Hindlimb muscle (tissue), 1 donor: ENCODE results near the gene TRIO. TPM values are rescaled to one million over a fixed set of nuclear protein-coding genes. Genes with fewer than 3 reads are reported as not detected.

Experiments used
- DNase-seq: peaks from one replicate; pipeline ENCODE4 v3.0.0-alpha.2; 2013
- polyA plus RNA-seq: library from polyadenylated mRNA; unstranded; fragments of 120-200 nt; gene quantifications from one replicate; pipeline ENCODE4 v1.2.1, GENCODE V29; 2013; ENCODE audit not compliant: insufficient read length

The TRIO gene
- polyA plus RNA-seq, 1 donor: 181 TPM

DNA sequence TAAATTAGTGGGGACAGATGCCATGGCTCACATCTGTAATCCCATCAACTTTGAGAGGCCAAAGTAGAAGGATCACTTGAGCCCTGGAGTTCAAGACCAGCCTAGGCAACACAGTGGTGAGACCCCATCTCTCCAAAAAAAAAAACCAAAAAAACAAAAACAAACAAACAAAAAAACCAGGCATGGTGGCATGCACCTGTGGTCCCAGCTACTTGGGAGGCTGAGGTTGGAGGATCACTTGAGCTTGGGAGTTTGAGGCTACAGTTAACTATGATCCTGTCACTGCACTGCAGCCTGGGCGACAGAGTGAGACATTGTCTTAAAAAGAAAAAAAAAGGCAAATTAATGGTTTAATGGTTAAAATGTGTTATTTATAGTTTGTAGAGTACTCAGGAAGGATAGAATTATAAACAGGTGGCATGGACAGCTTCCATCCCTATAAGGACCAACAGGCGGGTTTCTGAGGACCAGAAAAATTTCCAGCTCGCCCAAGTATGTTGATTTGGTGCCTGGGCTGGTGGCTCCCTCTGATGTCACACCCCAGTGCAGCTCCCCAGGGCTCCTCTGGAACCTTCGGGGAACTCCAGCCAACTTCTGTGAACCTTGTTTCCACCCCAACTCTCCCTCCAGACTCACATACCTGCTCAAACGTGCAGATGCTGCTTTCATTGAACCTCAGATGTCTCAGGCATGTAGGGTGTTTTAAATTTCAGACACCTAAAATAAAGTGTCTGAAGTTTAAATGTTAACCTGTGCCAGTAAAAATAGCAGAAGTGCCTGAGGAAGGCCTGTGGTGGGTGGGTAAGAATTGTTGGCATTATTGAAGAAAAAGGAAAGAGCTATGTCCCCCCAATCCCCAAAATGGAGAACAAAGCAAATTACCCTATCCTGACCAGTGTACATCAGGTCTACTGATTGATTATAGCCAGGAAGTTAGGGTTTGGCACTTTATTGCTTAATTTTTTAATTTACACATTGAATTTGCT lies 69.0 kb downstream of the TRIO start:
- DNase-seq: no peak

DNA sequence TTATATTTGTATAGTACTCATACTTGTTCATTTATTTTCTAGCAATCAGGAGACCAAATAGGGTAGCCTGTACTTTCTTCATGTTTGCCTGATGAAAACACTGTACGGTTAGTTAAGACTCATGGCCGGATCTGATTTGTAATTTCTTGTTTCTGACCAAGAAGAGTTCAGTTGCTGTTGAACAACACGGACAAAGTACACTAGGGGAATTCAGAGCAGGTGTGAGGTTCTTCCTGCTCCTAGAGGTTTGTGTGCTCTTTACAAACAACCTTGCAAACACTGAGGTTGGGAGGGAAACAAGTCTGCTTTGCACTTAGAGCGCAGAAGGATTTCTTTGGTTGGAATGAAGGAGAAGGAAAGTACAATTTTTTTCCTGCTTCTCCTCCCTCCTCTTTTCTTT lies 69.7 kb downstream of the TRIO start:
- no peak for DNase-seq

GRCh38 chr5:14213253-14213652 lies 70.1 kb downstream of the TRIO start:
- no peak for DNase-seq

DNA sequence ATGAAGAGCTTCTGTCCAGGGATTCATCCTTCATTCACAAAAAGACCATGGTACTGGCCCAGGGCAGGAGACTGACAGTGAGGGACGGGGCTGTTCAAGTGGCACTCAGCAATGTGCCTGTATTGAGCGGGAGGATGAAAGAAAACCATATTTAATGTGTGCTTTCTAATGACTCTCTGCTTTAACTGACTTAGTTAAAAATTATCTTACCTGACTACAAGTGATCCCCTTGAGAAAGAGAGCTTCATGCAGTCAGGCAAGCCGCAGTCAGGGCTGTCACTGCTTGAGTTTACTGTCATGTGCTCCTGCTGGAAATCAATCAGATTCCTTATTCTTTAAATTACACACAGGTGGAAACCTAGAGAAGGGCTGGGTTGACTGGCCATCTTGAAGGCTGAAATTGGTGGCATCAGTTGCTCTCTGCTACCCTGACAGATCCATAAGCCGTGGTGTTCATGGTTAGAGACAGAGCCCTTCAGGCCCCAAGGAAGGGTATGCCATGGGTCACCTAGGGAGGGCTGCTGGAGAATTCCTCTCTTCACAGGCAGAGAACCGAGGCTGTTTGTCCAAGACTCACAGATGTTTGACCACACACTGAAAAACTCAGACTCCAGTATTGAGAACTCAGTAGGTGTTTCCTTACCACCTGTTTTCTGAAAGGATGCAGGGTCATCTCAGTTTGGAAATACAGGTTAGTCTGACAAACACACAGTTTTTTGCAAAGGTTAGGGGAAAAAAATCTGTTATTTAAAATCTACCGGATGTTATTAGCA lies 70.9 kb downstream of the TRIO start:
- DNase-seq: no peak

DNA sequence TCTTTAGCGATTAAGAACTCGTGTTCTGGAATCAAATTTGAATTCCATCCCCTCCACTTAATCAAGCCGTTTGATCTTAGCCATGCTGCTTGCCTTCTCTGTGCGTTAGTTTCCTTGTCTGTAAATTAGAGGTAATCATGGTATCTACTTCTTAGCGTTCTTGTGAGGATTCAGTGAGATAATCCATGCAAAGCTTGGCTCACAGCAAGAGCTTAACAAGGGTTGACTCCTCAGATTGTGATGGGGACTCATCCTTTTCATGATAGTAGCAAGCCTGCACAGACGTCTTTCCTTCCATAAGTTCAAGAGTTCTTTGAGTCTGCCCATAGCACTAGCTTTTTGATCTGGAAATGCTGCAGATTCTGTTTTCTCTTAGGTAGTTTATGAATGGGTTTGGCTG lies 72.8 kb downstream of the TRIO start:
- no peak for DNase-seq

GRCh38 chr5:14216372-14216771 lies 73.2 kb downstream of the TRIO start:
- no peak for DNase-seq

- no peak for DNase-seq
Measured at GRCh38 chr5:14216902-14217301, 73.8 kb downstream of the TRIO start.

DNA sequence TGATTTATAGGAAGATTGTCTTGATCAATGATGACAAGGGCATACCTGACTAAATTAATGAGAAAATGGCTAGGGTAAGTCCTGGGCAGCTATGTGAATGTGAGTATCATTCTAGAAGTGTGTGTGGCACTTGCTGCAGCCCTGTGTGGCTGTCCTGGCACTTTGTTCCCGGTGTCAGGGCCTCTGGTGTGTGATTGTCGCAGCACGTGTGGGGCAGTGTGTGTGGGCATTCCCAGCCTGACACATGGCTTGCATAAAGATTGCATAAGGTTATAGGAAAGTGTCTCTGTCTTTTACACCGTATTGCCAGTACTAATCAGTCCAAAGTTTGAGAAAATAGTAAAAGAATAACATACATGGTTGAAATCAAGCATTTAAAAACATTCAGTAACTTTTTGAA lies 74.4 kb downstream of the TRIO start:
- DNase-seq: no peak

DNA sequence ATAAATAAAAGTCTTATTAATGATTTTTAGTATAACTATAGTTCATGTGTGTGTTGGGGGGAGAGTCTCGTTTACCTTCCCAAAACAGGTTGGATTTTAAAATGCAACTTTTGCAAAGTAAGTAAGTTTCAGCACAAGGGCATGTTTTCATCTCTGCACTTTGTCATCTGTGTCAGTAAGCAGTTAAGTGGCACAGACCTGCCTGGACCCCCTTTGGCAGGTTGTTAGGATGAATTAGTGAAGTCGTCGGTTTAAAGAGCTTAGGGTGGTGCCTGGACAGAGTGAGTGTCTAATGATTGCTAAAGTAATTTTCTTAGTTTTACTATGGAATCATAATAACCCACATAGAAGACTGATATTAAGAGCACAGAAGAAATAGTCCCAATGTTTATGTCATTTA lies 74.9 kb downstream of the TRIO start:
- DNase-seq: no peak

DNA sequence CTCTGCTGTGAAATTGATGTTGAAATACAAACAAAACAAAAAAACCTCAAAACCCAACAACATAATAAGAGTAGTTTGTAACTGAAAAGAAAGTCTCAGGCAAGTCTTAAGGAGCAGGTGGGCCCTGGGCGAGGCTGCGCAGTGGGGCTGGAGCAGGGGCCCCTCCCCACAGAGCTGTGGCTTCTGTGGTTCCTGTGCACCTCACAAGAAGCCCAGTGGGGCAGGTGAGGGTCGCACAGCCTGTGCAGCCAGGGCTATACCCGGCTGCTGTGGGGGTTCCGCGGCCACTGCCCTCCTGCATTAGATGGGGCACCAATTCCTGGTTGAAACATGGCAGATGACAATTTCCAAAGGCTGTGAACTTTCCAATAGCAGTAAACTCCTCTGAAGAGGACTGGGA lies 75.3 kb downstream of the TRIO start:
- DNase-seq: no peak

GRCh38 chr5:14218897-14219573 lies 75.9 kb downstream of the TRIO start:
- no peak for DNase-seq

- DNase-seq: no peak
Measured at GRCh38 chr5:14219800-14220512, 76.8 kb downstream of the TRIO start.

DNA sequence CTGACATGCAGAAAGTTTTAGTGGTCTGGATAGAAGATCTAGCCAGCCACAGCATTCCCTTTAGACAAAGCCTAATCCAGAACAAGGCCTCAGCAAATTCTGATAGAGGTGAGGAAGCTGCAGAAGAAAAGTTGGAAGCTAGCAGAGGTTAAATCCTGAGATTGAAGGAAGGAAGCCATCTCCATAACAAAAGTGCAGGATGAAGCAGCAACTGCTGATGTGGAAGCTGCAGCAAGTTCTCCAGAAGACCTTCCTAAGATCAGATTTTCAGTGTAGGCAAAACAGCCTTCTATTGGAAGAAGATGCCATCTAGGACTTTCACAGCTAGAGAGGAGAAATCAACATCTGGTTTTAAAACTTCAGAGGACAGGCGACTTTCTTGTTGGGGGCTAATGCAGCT lies 77.5 kb downstream of the TRIO start:
- DNase-seq: no peak

DNA sequence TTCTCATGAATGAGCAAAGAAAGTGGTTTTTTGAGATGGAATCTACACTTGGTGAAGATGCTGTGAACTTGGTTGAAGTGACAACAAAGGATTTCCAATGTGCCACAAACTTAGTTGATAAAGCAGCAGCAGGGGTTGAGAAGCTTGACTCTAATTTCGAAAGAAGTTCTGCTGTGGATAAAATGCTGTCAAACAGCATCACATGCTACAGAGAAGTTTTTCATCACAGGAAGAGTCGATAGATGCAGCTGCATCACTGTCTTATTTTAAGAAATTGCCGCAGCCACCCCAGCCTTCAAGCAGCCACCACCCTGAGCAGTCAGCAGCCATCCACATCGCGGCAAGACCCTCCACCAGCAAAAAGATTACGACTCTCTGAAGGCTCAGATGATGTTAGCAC lies 78.6 kb downstream of the TRIO start:
- no peak for DNase-seq

DNA sequence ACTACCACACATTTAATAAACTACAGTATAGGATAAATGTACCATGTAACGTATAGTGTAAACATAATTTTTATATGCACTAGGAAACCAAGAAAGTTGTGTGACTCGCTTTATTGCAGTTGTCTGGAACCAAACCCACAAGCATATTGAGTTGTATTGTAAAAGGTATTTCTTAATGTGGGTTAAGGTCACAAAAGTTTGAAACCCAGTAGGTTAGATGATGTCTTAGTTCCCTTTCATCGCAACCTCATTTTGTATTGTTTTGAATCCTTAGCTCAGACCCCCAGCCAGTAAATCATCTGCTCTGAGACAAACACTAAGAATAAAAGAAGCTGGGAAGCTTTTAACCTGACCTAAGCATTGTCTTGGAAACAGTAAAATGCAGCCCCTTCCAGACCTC lies 79.1 kb downstream of the TRIO start:
- DNase-seq: no peak

DNA sequence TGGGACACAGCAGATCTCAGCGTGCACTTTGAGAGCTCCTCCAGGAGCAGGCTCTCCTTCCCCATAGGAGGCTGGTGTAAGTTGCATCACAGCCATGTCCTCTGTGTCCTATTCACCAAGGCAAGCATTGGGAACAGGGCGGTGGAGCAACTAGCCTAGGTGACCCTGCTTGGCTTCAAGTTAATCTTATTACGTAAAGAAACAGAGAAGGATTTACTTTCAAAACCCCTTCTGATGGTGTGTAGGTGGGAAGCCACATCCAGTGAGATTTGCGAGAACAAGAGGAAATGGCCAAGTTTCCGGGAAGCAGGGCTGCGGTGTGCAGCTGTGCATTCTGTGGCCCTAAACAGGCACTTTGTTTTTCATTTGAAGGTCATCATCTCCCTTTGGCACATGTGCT lies 80.2 kb downstream of the TRIO start:
- DNase-seq: no peak

- DNase-seq: no peak
Measured at GRCh38 chr5:14225173-14225834, 82.2 kb downstream of the TRIO start.

- DNase-seq: no peak
Measured at GRCh38 chr5:14226149-14226548, 83.0 kb downstream of the TRIO start.

- no peak for DNase-seq
Measured at GRCh38 chr5:14226554-14226953, 83.4 kb downstream of the TRIO start.

DNA sequence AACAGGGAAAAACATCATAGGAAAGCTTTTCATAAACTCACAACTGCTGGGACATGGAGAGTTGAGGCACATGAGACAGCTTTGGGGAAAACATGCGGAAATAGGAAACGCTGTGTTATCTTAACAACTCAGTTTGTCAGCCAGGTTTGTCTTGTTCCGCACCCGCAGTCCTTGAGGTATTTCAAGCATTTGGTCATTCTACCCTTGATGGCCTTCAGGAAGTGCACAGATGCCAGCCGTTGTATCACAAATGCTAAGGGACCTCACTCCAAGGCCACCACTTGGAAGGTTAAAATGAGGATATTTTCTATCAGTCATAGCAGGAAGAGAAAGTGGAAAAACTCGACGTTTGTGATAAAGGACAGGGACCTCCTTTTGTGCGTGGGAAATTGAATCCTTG lies 83.8 kb downstream of the TRIO start:
- no peak for DNase-seq

DNA sequence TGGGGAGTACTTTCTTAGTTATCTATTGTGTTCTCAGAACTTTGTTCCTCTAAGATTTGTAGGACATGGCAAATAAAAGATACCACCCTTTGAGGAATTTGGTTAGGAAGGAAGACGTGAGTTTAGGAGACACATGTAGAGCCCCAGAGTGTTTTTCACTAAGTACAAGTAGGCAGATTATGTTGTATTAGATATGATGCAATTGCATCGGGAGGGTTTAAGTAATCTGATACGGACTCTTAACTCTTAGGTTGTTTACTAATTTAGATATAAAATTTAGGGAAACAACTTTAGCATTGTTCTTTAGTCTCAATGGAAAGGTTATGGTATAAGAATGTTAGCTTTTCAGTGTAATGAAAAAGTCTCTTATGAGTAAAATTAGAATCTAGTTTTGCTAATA lies 84.4 kb downstream of the TRIO start:
- DNase-seq: no peak

DNA sequence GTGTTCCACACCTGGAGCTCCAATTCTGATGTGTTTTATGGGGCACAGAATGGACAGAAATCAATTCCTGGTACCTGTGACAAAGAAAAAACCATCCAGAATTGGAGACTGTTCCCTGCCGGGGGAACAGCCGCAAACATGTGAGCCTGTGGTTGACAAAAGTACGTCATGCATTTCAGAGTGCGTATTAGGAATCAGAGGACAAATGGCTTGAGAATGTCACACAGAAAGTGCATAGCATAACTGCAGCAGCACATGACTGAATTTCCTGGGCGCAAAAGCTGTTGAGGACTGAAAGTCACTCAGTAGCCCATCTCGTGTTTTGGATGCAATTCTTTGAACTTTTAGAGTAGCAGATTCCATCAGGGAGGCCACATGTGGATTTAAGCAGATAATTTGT lies 85.1 kb downstream of the TRIO start:
- no peak for DNase-seq
